ENCODE results near the gene GFRA4. TPM values are rescaled to one million over a fixed set of nuclear protein-coding genes. Genes with fewer than 3 reads are reported as not detected.

GFRA4 gene
- total and polyA plus RNA-seq, 4 donors = not detected

GRCh38 chr20:3696745-3697587 is 33.8 kb upstream of the GFRA4 start:
- H3K4me3 ChIP-seq = no peak overlapping the region
- TF ChIP-seq CTCF (IDR thresholded peaks at IDR 0.05; ENCODE audit: control extremely low read depth, extremely low read depth) = no peak
- ATAC-seq (ENCODE audit: insufficient read depth, low FRiP score) = no peak
- peaks cover 0 to 10% (median 0%) of the 10 kb centered on the region in 5 donors for H3K4me1 ChIP-seq (ENCODE audit: control insufficient read depth in 5 of 5, insufficient read depth in 5 of 5, low read length in 5 of 5)
- H3K27me3 ChIP-seq (ENCODE audit: control insufficient read depth in 3 of 3, insufficient read depth in 3 of 3, low read length in 2 of 3) = no peaks in the 10 kb centered on the region
- no peak for DNase-seq
- no peak overlapping the region for H3K9ac ChIP-seq (ENCODE audit: insufficient read depth in 1 of 2, low read length in 2 of 2)
- no peaks in the 10 kb centered on the region for H3K36me3 ChIP-seq (ENCODE audit: control insufficient read depth in 4 of 4, insufficient read depth in 4 of 4, low read length in 4 of 4)
- H3K27ac ChIP-seq (ENCODE audit: low read depth in 1 of 2, low read length in 1 of 2) = no peak overlapping the region
- WGBS, 2 donors = 89 to 93% methylated on average over 15 of the region's 15 CpGs
- H3K9me3 ChIP-seq (ENCODE audit: control insufficient read depth in 4 of 4, insufficient read depth in 3 of 4, low read length in 3 of 4) = peaks cover 0 to 5% (median 2%) of the 10 kb centered on the region in 4 donors

GRCh38 chr20:3696200-3696599 is 33.0 kb upstream of the GFRA4 start:
- H3K36me3 ChIP-seq (ENCODE audit: control insufficient read depth in 4 of 4, insufficient read depth in 4 of 4, low read length in 4 of 4) = no peaks in the 10 kb centered on the region
- DNase-seq = no peak
- H3K27ac ChIP-seq (ENCODE audit: low read depth in 1 of 2, low read length in 1 of 2) = no peak overlapping the region
- no peak for TF ChIP-seq CTCF (IDR thresholded peaks at IDR 0.05; ENCODE audit: control extremely low read depth, extremely low read depth)
- no peak overlapping the region for H3K4me3 ChIP-seq
- no peaks in the 10 kb centered on the region for H3K27me3 ChIP-seq (ENCODE audit: control insufficient read depth in 3 of 3, insufficient read depth in 3 of 3, low read length in 2 of 3)
- WGBS, 2 donors = 88 to 100% methylated on average over 1 of the region's 1 CpG
- peaks cover 0 to 5% (median 2%) of the 10 kb centered on the region in 4 donors for H3K9me3 ChIP-seq (ENCODE audit: control insufficient read depth in 4 of 4, insufficient read depth in 3 of 4, low read length in 3 of 4)
- H3K9ac ChIP-seq (ENCODE audit: insufficient read depth in 1 of 2, low read length in 2 of 2) = no peak overlapping the region
- ATAC-seq (ENCODE audit: insufficient read depth, low FRiP score) = no peak
- H3K4me1 ChIP-seq (ENCODE audit: control insufficient read depth in 5 of 5, insufficient read depth in 5 of 5, low read length in 5 of 5) = peaks cover 0 to 10% (median 0%) of the 10 kb centered on the region in 5 donors

- ATAC-seq (ENCODE audit: insufficient read depth, low FRiP score) = no peak
- H3K4me1 ChIP-seq (ENCODE audit: control insufficient read depth in 5 of 5, insufficient read depth in 5 of 5, low read length in 5 of 5) = peaks cover 0 to 10% (median 0%) of the 10 kb centered on the region in 5 donors
- peaks cover 0 to 7% (median 2%) of the 10 kb centered on the region in 4 donors for H3K9me3 ChIP-seq (ENCODE audit: control insufficient read depth in 4 of 4, insufficient read depth in 3 of 4, low read length in 3 of 4)
- no peak overlapping the region for H3K9ac ChIP-seq (ENCODE audit: insufficient read depth in 1 of 2, low read length in 2 of 2)
- TF ChIP-seq CTCF (IDR thresholded peaks at IDR 0.05; ENCODE audit: control extremely low read depth, extremely low read depth) = no peak
- no peaks in the 10 kb centered on the region for H3K27me3 ChIP-seq (ENCODE audit: control insufficient read depth in 3 of 3, insufficient read depth in 3 of 3, low read length in 2 of 3)
- no peak overlapping the region for H3K27ac ChIP-seq (ENCODE audit: low read depth in 1 of 2, low read length in 1 of 2)
- no peak overlapping the region for H3K4me3 ChIP-seq
- no peaks in the 10 kb centered on the region for H3K36me3 ChIP-seq (ENCODE audit: control insufficient read depth in 4 of 4, insufficient read depth in 4 of 4, low read length in 4 of 4)
- DNase-seq = no peak
- WGBS, 2 donors = 93 to 98% methylated on average over 5 of the region's 5 CpGs
Observed at GRCh38 chr20:3694864-3695263, 31.7 kb upstream of the GFRA4 start.

Data from lung (tissue), 12 donors.